HG03442 (cell line): ENCODE data around the gene FKBP1A.

Source experiments
- ATAC-seq: cut with Tn5 transposase; IDR thresholded peaks from one replicate; pipeline ENCODE4 v1.9.1; 2021; ENCODE audit warnings: mild to moderate bottlenecking, moderate library complexity; ENCODE audit not compliant: unreplicated experiment

FKBP1A gene

GRCh38 chr20:1322511-1323245, 70.2 kb downstream of the FKBP1A start:
- no peak for ATAC-seq

- ATAC-seq = no peak
These were observed 71.3 kb downstream of the FKBP1A start for GRCh38 chr20:1321654-1321939.

GRCh38 chr20:1320902-1321653, 71.8 kb downstream of the FKBP1A start:
- no peak for ATAC-seq

- no peak for ATAC-seq
These were observed 72.8 kb downstream of the FKBP1A start for GRCh38 chr20:1320016-1320415.

- no peak for ATAC-seq
These were observed 73.4 kb downstream of the FKBP1A start for GRCh38 chr20:1319462-1319861.

- no peak for ATAC-seq
These were observed 73.8 kb downstream of the FKBP1A start for GRCh38 chr20:1319051-1319450.
